Thymus (tissue), 11 donors: ENCODE results near the gene BAZ2B. TPM values are rescaled to one million over a fixed set of nuclear protein-coding genes. Genes with fewer than 3 reads are reported as not detected.
"Not testable (repeated sequence)": the region's sequence is repeated elsewhere in the genome, so short reads cannot be mapped to it uniquely, and the experiment has no call there.

Experiments used
- DNase-seq, 9 donors: peaks; one replicate each; pipeline ENCODE4 v3.0.0-alpha.2; 2013; ENCODE audit warnings: low spot score in 9 of 9, low read depth in 6 of 9, missing footprints in 1 of 9
- H3K27ac ChIP-seq, 2 donors: one replicate each; pipeline ENCODE4 v1.5.1; 2013; ENCODE audit warnings: control low read depth in 1 of 2, low read depth in 1 of 2, low read length in 1 of 2, mild to moderate bottlenecking in 1 of 2, moderate library complexity in 1 of 2
- H3K27me3 ChIP-seq, 2 donors: one replicate each; pipeline ENCODE4 v1.5.1; 2013; ENCODE audit warnings: low read length in 1 of 2; ENCODE audit not compliant: control insufficient read depth in 2 of 2, insufficient read depth in 1 of 2
- H3K36me3 ChIP-seq, 2 donors: one replicate each; pipeline ENCODE4 v1.5.1; 2013; ENCODE audit warnings: low read length in 1 of 2, mild to moderate bottlenecking in 1 of 2, moderate library complexity in 1 of 2; ENCODE audit not compliant: control insufficient read depth in 2 of 2, insufficient read depth in 2 of 2
- H3K4me1 ChIP-seq, 2 donors: one replicate each; pipeline ENCODE4 v1.5.1; 2013; ENCODE audit warnings: low read length in 2 of 2; ENCODE audit not compliant: control insufficient read depth in 2 of 2, insufficient read depth in 2 of 2
- H3K4me3 ChIP-seq, 2 donors: one replicate each; pipeline ENCODE4 v1.5.1; 2013; ENCODE audit warnings: low read length in 2 of 2, control low read depth in 1 of 2, mild to moderate bottlenecking in 1 of 2
- H3K9me3 ChIP-seq, 2 donors: one replicate each; pipeline ENCODE4 v1.5.1; 2013; ENCODE audit warnings: low read length in 1 of 2, mild to moderate bottlenecking in 1 of 2; ENCODE audit not compliant: control insufficient read depth in 2 of 2, insufficient read depth in 1 of 2
- WGBS: extraction: QIAGEN DNeasy Blood & Tissue Kit; methylation state at CpG from one replicate; pipeline ENCODE4 v1.1.7; 2013; 5-methylcytosine and 5-hydroxymethylcytosine counted together
- polyA plus RNA-seq: library from polyadenylated mRNA; stranded (reverse); fragments of 200-250 nt; gene quantifications from one replicate; pipeline ENCODE4 v1.2.3, GENCODE V29; 2013
- total RNA-seq: library from RNA; stranded (reverse); fragments of 120-200 nt; gene quantifications from one replicate; pipeline ENCODE4 v1.2.4, GENCODE V29; 2013
- donor health status: healthy.

Gene BAZ2B
- total and polyA plus RNA-seq, 2 donors, result 16.9 to 43.3 TPM

GRCh38 chr2:159640176-159640575 is 23.8 kb upstream of the BAZ2B start:
- H3K27me3 ChIP-seq, result no peaks in the 10 kb centered on the region
- no peaks in the 10 kb centered on the region for H3K4me1 ChIP-seq
- no peaks in the 10 kb centered on the region for H3K36me3 ChIP-seq
- no peak for DNase-seq
- no peaks in the 10 kb centered on the region for H3K9me3 ChIP-seq
- 98% methylated on average over 1 of the region's 1 CpG for WGBS
- no peak overlapping the region for H3K27ac ChIP-seq
- H3K4me3 ChIP-seq, result no peak overlapping the region

GRCh38 chr2:159639712-159640111 is 23.4 kb upstream of the BAZ2B start:
- no peak for DNase-seq
- Histone ChIP-seq H3K36me3 (no peaks in the 10 kb centered on the region), H3K27me3 (no peaks in the 10 kb centered on the region), H3K9me3 (no peaks in the 10 kb centered on the region), H3K27ac (no peak overlapping the region), H3K4me3 (no peak overlapping the region), H3K4me1 (no peaks in the 10 kb centered on the region)

GRCh38 chr2:159639071-159639470 is 22.7 kb upstream of the BAZ2B start:
- DNase-seq, result no peak
- Histone ChIP-seq H3K27ac (no peak overlapping the region), H3K36me3 (no peaks in the 10 kb centered on the region), H3K4me1 (no peaks in the 10 kb centered on the region), H3K27me3 (no peaks in the 10 kb centered on the region), H3K4me3 (no peak overlapping the region), H3K9me3 (no peaks in the 10 kb centered on the region)
- 94% methylated on average over 1 of the region's 1 CpG for whole genome bisulfite sequencing

GRCh38 chr2:159637988-159638501 is 21.7 kb upstream of the BAZ2B start:
- no peaks in the 10 kb centered on the region for H3K4me1 ChIP-seq
- WGBS, result 92% methylated on average over 4 of the region's 4 CpGs
- H3K4me3 ChIP-seq, result no peak overlapping the region
- no peaks in the 10 kb centered on the region for H3K27me3 ChIP-seq
- no peaks in the 10 kb centered on the region for H3K36me3 ChIP-seq
- no peak overlapping the region for H3K27ac ChIP-seq
- no peak for DNase-seq
- H3K9me3 ChIP-seq, result no peaks in the 10 kb centered on the region

GRCh38 chr2:159637240-159637639 is 20.9 kb upstream of the BAZ2B start:
- no peaks in the 10 kb centered on the region for H3K9me3 ChIP-seq
- no peaks in the 10 kb centered on the region for H3K27me3 ChIP-seq
- WGBS, result 99% methylated on average over 3 of the region's 3 CpGs
- no peaks in the 10 kb centered on the region for H3K36me3 ChIP-seq
- no peak overlapping the region for H3K27ac ChIP-seq
- H3K4me3 ChIP-seq, result no peak overlapping the region
- no peak for DNase-seq
- no peaks in the 10 kb centered on the region for H3K4me1 ChIP-seq

GRCh38 chr2:159635006-159635789 is 18.9 kb upstream of the BAZ2B start:
- 73% methylated on average over 4 of the region's 4 CpGs for WGBS
- Histone ChIP-seq H3K36me3 (no peaks in the 10 kb centered on the region), H3K4me1 (no peaks in the 10 kb centered on the region), H3K27me3 (no peaks in the 10 kb centered on the region), H3K27ac (no peak overlapping the region), H3K4me3 (no peak overlapping the region), H3K9me3 (peaks cover 0 to 5% of the 10 kb centered on the region in 2 donors)
- no peak for DNase-seq

GRCh38 chr2:159633219-159633618 is 16.9 kb upstream of the BAZ2B start:
- DNase-seq, result no peak
- Histone ChIP-seq H3K4me1 (no peaks in the 10 kb centered on the region), H3K9me3 (peaks cover 0 to 5% of the 10 kb centered on the region in 2 donors), H3K27me3 (no peaks in the 10 kb centered on the region), H3K27ac (no peak overlapping the region), H3K4me3 (no peak overlapping the region), H3K36me3 (no peaks in the 10 kb centered on the region)
- WGBS, result 98% methylated on average over 2 of the region's 2 CpGs

GRCh38 chr2:159625628-159626027 is 9.3 kb upstream of the BAZ2B start:
- 98% methylated on average over 2 of the region's 2 CpGs for WGBS
- not testable (repeated sequence) for H3K27ac ChIP-seq, H3K4me1 ChIP-seq, H3K27me3 ChIP-seq, H3K36me3 ChIP-seq, DNase-seq, H3K4me3 ChIP-seq, H3K9me3 ChIP-seq

GRCh38 chr2:159623436-159623835 is 7.1 kb upstream of the BAZ2B start:
- H3K9me3 ChIP-seq, result no peaks in the 10 kb centered on the region
- 100% methylated on average over 1 of the region's 1 CpG for WGBS
- DNase-seq, result no peak
- H3K4me3 ChIP-seq, result no peak overlapping the region
- H3K36me3 ChIP-seq, result no peaks in the 10 kb centered on the region
- H3K27ac ChIP-seq, result no peak overlapping the region
- no peaks in the 10 kb centered on the region for H3K27me3 ChIP-seq
- H3K4me1 ChIP-seq, result no peaks in the 10 kb centered on the region
